ENCODE data around the gene DTX3.

The DTX3 gene

GRCh38 chr12:57604454-57604991 lies at the start of gene DTX3:
Gene DTX3, plus strand, starts transcription at chr12:57604824. Its CDS starts 1,694 bp downstream, at chr12:57606518.
- TF ChIP-seq SNAI2 (CRISPR knock-in tag; IDR thresholded peaks at IDR 0.05) (no peak), TSHZ2 (CRISPR knock-in tag; IDR thresholded peaks at IDR 0.05) (peak; percentile 31; the same call in 1 of the 2 replicates), OSR1 (CRISPR knock-in tag; IDR thresholded peaks at IDR 0.05) (no peak), PPARA (CRISPR knock-in tag; IDR thresholded peaks at IDR 0.05; ENCODE audit: borderline replicate concordance) (no peak), CSDC2 (CRISPR knock-in tag; IDR thresholded peaks at IDR 0.05) (no peak), CREB5 (CRISPR knock-in tag; IDR thresholded peaks at IDR 0.05; ENCODE audit: low read depth) (no peak), BACH2 (CRISPR knock-in tag; IDR thresholded peaks at IDR 0.05; ENCODE audit: borderline replicate concordance) (no peak)
- peak; percentile 77 for ATAC-seq

GRCh38 chr12:57554897-57555296 lies 49.7 kb upstream of the DTX3 start:
- TF ChIP-seq ZFP30 (CRISPR knock-in tag; IDR thresholded peaks at IDR 0.05): no peak
- TF ChIP-seq ZNF70 (CRISPR knock-in tag; IDR thresholded peaks at IDR 0.05): no peak
- TF ChIP-seq ZC3H10 (CRISPR knock-in tag; IDR thresholded peaks at IDR 0.05): no peak
- no peak for TF ChIP-seq ZNF8 (CRISPR knock-in tag; IDR thresholded peaks at IDR 0.05)
- no peak for TF ChIP-seq TSHZ2 (CRISPR knock-in tag; IDR thresholded peaks at IDR 0.05)
- TF ChIP-seq OSR1 (CRISPR knock-in tag; IDR thresholded peaks at IDR 0.05): no peak
- no peak for TF ChIP-seq ESRRG (CRISPR knock-in tag; IDR thresholded peaks at IDR 0.05)
- ATAC-seq: no peak

GRCh38 chr12:57558864-57559263 lies 45.8 kb upstream of the DTX3 start:
- ATAC-seq: no peak
- no peak for TF ChIP-seq ESRRG (CRISPR knock-in tag; IDR thresholded peaks at IDR 0.05)
- TF ChIP-seq PPARA (CRISPR knock-in tag; IDR thresholded peaks at IDR 0.05; ENCODE audit: borderline replicate concordance): no peak
- TF ChIP-seq PATZ1 (CRISPR knock-in tag; IDR thresholded peaks at IDR 0.05; ENCODE audit: borderline replicate concordance): no peak
- no peak for TF ChIP-seq ZNF565 (CRISPR knock-in tag; conservative IDR thresholded peaks at IDR 0.05; ENCODE audit: low read depth)
- no peak for TF ChIP-seq RARB (CRISPR knock-in tag; IDR thresholded peaks at IDR 0.05)
- no peak for TF ChIP-seq ZC3H10 (CRISPR knock-in tag; IDR thresholded peaks at IDR 0.05)
- no peak for TF ChIP-seq OSR1 (CRISPR knock-in tag; IDR thresholded peaks at IDR 0.05)
- no peak for TF ChIP-seq TOX (CRISPR knock-in tag; IDR thresholded peaks at IDR 0.05; ENCODE audit: borderline replicate concordance)
- TF ChIP-seq CSRNP3 (CRISPR knock-in tag; IDR thresholded peaks at IDR 0.05): no peak
- no peak for TF ChIP-seq ZFP30 (CRISPR knock-in tag; IDR thresholded peaks at IDR 0.05)
- no peak for TF ChIP-seq SNAI2 (CRISPR knock-in tag; IDR thresholded peaks at IDR 0.05)
- TF ChIP-seq POU6F1 (CRISPR knock-in tag; IDR thresholded peaks at IDR 0.05; ENCODE audit: borderline replicate concordance, low read depth): no peak
- no peak for TF ChIP-seq CREB5 (CRISPR knock-in tag; IDR thresholded peaks at IDR 0.05; ENCODE audit: low read depth)
- no peak for TF ChIP-seq ARNTL (CRISPR knock-in tag; IDR thresholded peaks at IDR 0.05; ENCODE audit: borderline replicate concordance, low read depth)
- TF ChIP-seq TSHZ2 (CRISPR knock-in tag; IDR thresholded peaks at IDR 0.05): no peak
- TF ChIP-seq ZNF70 (CRISPR knock-in tag; IDR thresholded peaks at IDR 0.05): no peak

Data from SK-N-SH treated with all-trans-retinoic acid at 6 μM for 48 hours (cell line).